GM12801 (cell line): ENCODE data around the gene PRKAG3.

Experiments used
- CTCF ChIP-seq: IDR thresholded peaks from one replicate; pipeline ENCODE4 v1.5.1; 2011; ENCODE audit warnings: control low read depth; ENCODE audit not compliant: insufficient read length; ENCODE audit errors: extremely low read depth

Gene PRKAG3

GRCh38 chr2:218777276-218777990 is 54.2 kb downstream of the PRKAG3 start:
- no peak for TF ChIP-seq CTCF

GRCh38 chr2:218776488-218776887 is 55.1 kb downstream of the PRKAG3 start:
- no peak for TF ChIP-seq CTCF

GRCh38 chr2:218773881-218774280 is 57.7 kb downstream of the PRKAG3 start:
- no peak for TF ChIP-seq CTCF
